DOHH2 (cell line): Measurements from ENCODE around the gene BDP1.
A peak's percentile ranks its signal among the peaks of the same experiment; 100 is the strongest.
"Not testable (repeated sequence)": the region's sequence is repeated elsewhere in the genome, so short reads cannot be mapped to it uniquely, and the experiment has no call there.

ENCODE experiments used
- H3F3A ChIP-seq: fragments of 200-600 bp; sonication (generic), shearing (Covaris generic); 2 replicates; pipeline ENCODE4 v1.6.0; 2016; ENCODE audit warnings: antibody characterized with exemption, mild to moderate bottlenecking; ENCODE audit not compliant: control insufficient read depth, insufficient read depth
- H3K27ac ChIP-seq: fragments of 200-600 bp; sonication (generic); 2 replicates; pipeline ENCODE4 v1.5.1; 2014; ENCODE audit warnings: low read depth, mild to moderate bottlenecking, low read length, moderate library complexity
- H3K27me3 ChIP-seq: fragments of 200-600 bp; sonication (generic); 2 replicates; pipeline ENCODE4 v1.6.1; 2014; ENCODE audit warnings: mild to moderate bottlenecking, low read length, mixed read lengths; ENCODE audit not compliant: control insufficient read depth
- H3K36me3 ChIP-seq: fragments of 200-600 bp; sonication (generic); 2 replicates; pipeline ENCODE4 v1.6.1; 2014; ENCODE audit warnings: mild to moderate bottlenecking, low read length, moderate library complexity, mixed read lengths; ENCODE audit not compliant: control insufficient read depth
- H3K4me1 ChIP-seq: fragments of 200-600 bp; sonication (generic); 2 replicates; pipeline ENCODE4 v1.6.1; 2014; ENCODE audit warnings: mild to moderate bottlenecking, low read length, mixed read lengths; ENCODE audit not compliant: control insufficient read depth
- H3K4me2 ChIP-seq: fragments of 200-600 bp; sonication (generic); 2 replicates; pipeline ENCODE4 v1.6.0; 2014; ENCODE audit warnings: mild to moderate bottlenecking, low read length, moderate library complexity
- H3K4me3 ChIP-seq: fragments of 200-600 bp; sonication (generic); 2 replicates; pipeline ENCODE4 v1.5.1; 2014; ENCODE audit warnings: mild to moderate bottlenecking, low read length, mixed read lengths
- H3K79me2 ChIP-seq: fragments of 200-600 bp; sonication (generic); 2 replicates; pipeline ENCODE4 v1.6.1; 2014; ENCODE audit warnings: mild to moderate bottlenecking, low read length, mixed read lengths; ENCODE audit not compliant: control insufficient read depth
- H3K9me2 ChIP-seq: fragments of 200-600 bp; sonication (generic); replicated peaks from 2 replicates; pipeline ENCODE4 v1.6.1; 2014; ENCODE audit warnings: mild to moderate bottlenecking, low read length, mixed read lengths; ENCODE audit not compliant: control insufficient read depth
- H3K9me3 ChIP-seq: fragments of 200-600 bp; sonication (generic); 2 replicates; pipeline ENCODE4 v1.6.1; 2014; ENCODE audit warnings: antibody characterized with exemption, low read length, mixed read lengths; ENCODE audit not compliant: control insufficient read depth, insufficient read depth
- H4K20me1 ChIP-seq: fragments of 200-600 bp; sonication (generic); 2 replicates; pipeline ENCODE4 v1.6.0; 2014; ENCODE audit warnings: low read depth, mild to moderate bottlenecking, antibody characterized with exemption, low read length, moderate library complexity; ENCODE audit not compliant: control insufficient read depth, insufficient read depth
- EZH2phosphoT487 ChIP-seq: fragments of 200-600 bp; sonication (generic); IDR thresholded peaks from 2 replicates; pipeline ENCODE4 v1.6.1; 2017; ENCODE audit warnings: borderline replicate concordance, mild to moderate bottlenecking, antibody characterized with exemption, low read length, moderate library complexity, mixed read lengths
- TF ChIP-seq, protein P1 (sequence below): fragments of 200-600 bp; sonication (generic); IDR thresholded peaks from one replicate; pipeline ENCODE4 v1.5.1; 2014; ENCODE audit warnings: antibody characterized with exemption, mild to moderate bottlenecking, low read depth, low read length; ENCODE audit not compliant: poor library complexity, severe bottlenecking

BDP1 gene

DNA sequence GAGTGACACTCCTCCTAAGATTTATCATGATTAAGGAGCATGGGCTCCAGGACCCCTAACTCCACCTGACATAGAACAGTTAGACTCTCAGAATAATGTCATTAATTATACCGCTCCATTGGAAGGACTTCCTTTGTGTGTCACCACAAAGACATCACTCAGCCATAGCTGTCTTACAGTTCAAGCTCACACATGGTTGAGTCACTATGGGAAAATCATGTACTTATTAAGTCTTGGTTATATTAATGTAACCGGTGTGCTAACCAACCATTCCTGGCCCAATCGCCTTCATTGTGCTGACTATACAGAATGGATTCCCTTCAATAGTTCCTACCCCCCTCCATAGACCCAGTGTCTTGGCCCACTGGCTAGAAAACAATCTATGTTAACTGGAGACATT lies 120.8 kb downstream of the BDP1 start:
- H4K20me1 ChIP-seq: no peaks in the 10 kb centered on the region
- H3K9me2 ChIP-seq: no peaks in the 10 kb centered on the region
- H3K27ac ChIP-seq: no peak overlapping the region
- TF ChIP-seq, protein P1, sequence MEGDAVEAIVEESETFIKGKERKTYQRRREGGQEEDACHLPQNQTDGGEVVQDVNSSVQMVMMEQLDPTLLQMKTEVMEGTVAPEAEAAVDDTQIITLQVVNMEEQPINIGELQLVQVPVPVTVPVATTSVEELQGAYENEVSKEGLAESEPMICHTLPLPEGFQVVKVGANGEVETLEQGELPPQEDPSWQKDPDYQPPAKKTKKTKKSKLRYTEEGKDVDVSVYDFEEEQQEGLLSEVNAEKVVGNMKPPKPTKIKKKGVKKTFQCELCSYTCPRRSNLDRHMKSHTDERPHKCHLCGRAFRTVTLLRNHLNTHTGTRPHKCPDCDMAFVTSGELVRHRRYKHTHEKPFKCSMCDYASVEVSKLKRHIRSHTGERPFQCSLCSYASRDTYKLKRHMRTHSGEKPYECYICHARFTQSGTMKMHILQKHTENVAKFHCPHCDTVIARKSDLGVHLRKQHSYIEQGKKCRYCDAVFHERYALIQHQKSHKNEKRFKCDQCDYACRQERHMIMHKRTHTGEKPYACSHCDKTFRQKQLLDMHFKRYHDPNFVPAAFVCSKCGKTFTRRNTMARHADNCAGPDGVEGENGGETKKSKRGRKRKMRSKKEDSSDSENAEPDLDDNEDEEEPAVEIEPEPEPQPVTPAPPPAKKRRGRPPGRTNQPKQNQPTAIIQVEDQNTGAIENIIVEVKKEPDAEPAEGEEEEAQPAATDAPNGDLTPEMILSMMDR: no peak
- no peak for TF ChIP-seq EZH2phosphoT487
- H3K4me3 ChIP-seq: no peak overlapping the region
- H3K9me3 ChIP-seq: no peaks in the 10 kb centered on the region
- no peaks in the 10 kb centered on the region for H3K27me3 ChIP-seq
- no peaks in the 10 kb centered on the region for H3F3A ChIP-seq
- no peak overlapping the region for H3K4me2 ChIP-seq
- H3K4me1 ChIP-seq: peaks cover 8% of the 10 kb centered on the region
- H3K79me2 ChIP-seq: no peaks in the 10 kb centered on the region
- no peaks in the 10 kb centered on the region for H3K36me3 ChIP-seq

DNA sequence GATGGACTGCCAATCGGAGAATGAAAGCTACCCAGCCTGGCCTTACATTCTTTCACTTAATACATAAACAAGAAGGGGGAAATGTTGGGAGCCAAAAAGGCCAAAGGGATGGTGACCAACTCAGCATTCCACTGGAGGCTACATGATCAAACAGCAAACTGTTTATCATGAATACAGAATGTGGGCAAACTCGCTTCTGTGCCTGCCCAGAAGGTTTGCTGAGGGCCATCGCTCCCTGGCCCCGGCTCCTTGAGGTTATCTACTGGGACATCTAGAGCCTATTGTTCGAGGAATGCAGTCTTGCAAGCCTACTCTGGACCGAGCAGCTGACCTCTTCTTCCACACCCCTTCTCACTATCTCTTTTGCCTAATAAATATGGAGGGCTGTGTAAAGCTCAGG lies 122.4 kb downstream of the BDP1 start:
- H3K9me3 ChIP-seq, H3K4me3 ChIP-seq, H3K27me3 ChIP-seq, H3K79me2 ChIP-seq, H3K36me3 ChIP-seq, H3K27ac ChIP-seq, H3K9me2 ChIP-seq, H4K20me1 ChIP-seq, H3K4me2 ChIP-seq, H3K4me1 ChIP-seq, H3F3A ChIP-seq: not testable (repeated sequence)

DNA sequence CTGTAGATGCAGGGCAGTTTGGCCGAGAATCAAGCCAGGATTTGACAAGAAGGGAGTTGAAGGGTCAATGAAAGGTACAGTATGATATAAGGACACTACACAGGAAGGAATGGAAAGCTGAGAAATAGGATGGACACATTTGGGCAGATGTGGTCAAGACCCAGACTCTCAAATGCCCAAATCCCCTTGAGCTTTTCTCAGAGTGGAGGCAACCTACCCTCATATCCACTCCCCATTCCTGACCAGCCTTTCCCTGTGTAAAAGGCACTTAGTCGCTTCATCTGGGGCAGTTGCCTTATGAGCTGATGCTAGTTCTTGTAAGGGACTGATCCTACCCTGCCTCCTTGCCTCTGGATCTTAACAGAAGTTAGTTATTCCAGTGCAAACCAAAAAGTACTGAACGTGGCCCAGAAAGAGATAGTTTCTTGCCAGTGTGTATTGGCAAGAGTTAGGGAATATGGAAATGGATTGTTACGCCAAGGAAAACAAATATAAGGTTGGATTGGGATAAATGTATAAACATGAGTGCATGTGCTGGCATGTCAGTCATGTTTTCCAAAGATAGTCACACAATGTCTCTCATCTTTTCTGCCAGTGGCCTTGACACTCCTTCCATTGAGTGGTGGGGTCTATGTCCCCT lies 127.6 kb downstream of the BDP1 start:
- H3K79me2 ChIP-seq: peaks cover 9% of the 10 kb centered on the region
- H3K4me2 ChIP-seq: no peak overlapping the region
- no peaks in the 10 kb centered on the region for H3K27me3 ChIP-seq
- H3K9me3 ChIP-seq: no peaks in the 10 kb centered on the region
- H3K4me3 ChIP-seq: no peak overlapping the region
- no peaks in the 10 kb centered on the region for H4K20me1 ChIP-seq
- no peaks in the 10 kb centered on the region; the same call in 1 of the 2 replicates for H3K36me3 ChIP-seq
- H3F3A ChIP-seq: no peaks in the 10 kb centered on the region
- TF ChIP-seq EZH2phosphoT487: no peak
- TF ChIP-seq, protein P1: no peak
- no peak overlapping the region for H3K27ac ChIP-seq
- peaks cover 10% of the 10 kb centered on the region for H3K4me1 ChIP-seq
- H3K9me2 ChIP-seq: no peaks in the 10 kb centered on the region

DNA sequence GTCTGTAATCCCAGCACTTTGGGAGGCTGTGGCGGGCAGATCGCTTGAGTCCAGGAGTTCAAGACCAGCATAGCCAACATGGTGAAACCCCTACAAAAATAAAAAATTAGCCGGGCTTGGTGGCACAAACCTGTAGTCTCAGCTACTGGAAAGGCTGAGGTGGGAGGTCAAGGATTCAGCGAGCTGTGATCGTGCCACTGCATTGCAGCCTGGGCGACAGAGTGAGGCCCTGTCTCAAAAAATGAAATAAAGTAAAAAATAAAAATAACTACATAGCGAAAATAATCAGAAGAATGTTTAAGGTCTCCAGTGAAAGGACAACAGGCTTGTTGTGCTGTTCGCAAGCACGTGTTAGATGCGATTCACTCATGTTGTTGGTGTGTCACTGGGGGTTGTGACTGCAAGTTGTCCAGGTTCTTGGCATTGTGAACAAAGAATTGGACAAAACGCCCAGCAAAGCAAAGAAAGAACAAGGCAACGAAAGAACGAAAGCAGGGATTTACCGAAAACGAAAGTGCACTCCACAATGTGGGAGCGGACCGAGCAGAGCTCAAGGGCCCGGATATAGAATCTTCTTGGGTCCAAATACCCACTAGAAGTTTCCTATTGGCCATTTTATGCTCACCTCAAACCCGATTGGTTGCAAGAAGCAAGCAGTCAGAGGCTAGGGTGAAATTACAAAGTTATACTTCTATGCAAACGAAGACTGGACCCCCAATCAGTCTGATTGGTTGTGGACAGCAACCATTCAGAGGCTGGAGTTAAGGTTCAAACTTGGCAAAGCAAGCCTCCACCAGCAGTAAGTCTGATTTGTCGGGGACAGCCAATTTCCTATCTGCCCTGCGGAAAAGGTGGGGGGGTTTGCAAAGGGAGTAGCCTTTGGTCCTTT lies 130.8 kb downstream of the BDP1 start:
- no peaks in the 10 kb centered on the region for H3K9me3 ChIP-seq
- H3K4me3 ChIP-seq: peak overlapping the region; percentile 85
- peaks cover 41% of the 10 kb centered on the region for H3K79me2 ChIP-seq
- H3K36me3 ChIP-seq: peaks cover 3% of the 10 kb centered on the region
- peak overlapping the region; percentile 51 for H3K27ac ChIP-seq
- no peaks in the 10 kb centered on the region for H3K27me3 ChIP-seq
- TF ChIP-seq, protein P1: no peak
- TF ChIP-seq EZH2phosphoT487: no peak
- H3K4me2 ChIP-seq: peak overlapping the region; percentile 89
- peaks cover 27% of the 10 kb centered on the region for H3K4me1 ChIP-seq
- H3F3A ChIP-seq: no peaks in the 10 kb centered on the region
- no peaks in the 10 kb centered on the region for H3K9me2 ChIP-seq
- no peaks in the 10 kb centered on the region for H4K20me1 ChIP-seq
